Nucleus accumbens (tissue), 56 donors: ENCODE data around the gene C9orf50.

Experiments used
- DNase-seq, 56 donors: peaks; one replicate each; lab custom pipeline; 2025; lab: John Stamatoyannopoulos, UW

The C9orf50 gene

GRCh38 chr9:129612815-129613519 is 7.9 kb downstream of the C9orf50 start:
- peak in 5 of 56 donors; percentile 23 to 63 (median 50) for DNase-seq

- no peak for DNase-seq
Measured at GRCh38 chr9:129612123-129612522, 8.8 kb downstream of the C9orf50 start.

- peak in 3 of 56 donors; percentile 29 to 42 (median 39) for DNase-seq
Measured at GRCh38 chr9:129611307-129611800, 9.5 kb downstream of the C9orf50 start.

GRCh38 chr9:129610473-129611306 is 10.2 kb downstream of the C9orf50 start:
- DNase-seq: peak in 42 of 56 donors; percentile 19 to 81 (median 50)

- DNase-seq: no peak
Measured at GRCh38 chr9:129610213-129610472, 10.8 kb downstream of the C9orf50 start.

- no peak for DNase-seq
Measured at GRCh38 chr9:129609486-129610212, 11.3 kb downstream of the C9orf50 start.

GRCh38 chr9:129608561-129609481 is 12.1 kb downstream of the C9orf50 start:
- no peak for DNase-seq

- DNase-seq: no peak
Measured at GRCh38 chr9:129607027-129607387, 13.9 kb downstream of the C9orf50 start.

GRCh38 chr9:129606161-129607026 is 14.5 kb downstream of the C9orf50 start:
- no peak for DNase-seq

- no peak for DNase-seq
Measured at GRCh38 chr9:129604766-129605163, 16.1 kb downstream of the C9orf50 start.

GRCh38 chr9:129604056-129604765 is 16.7 kb downstream of the C9orf50 start:
- no peak for DNase-seq

- no peak for DNase-seq
Measured at GRCh38 chr9:129602598-129603415, 18.1 kb downstream of the C9orf50 start.

GRCh38 chr9:129601082-129601674 is 19.7 kb downstream of the C9orf50 start:
- DNase-seq: no peak

- DNase-seq: no peak
Measured at GRCh38 chr9:129598089-129598596, 22.8 kb downstream of the C9orf50 start.

GRCh38 chr9:129597355-129598088 is 23.4 kb downstream of the C9orf50 start:
- DNase-seq: peak in 4 of 56 donors; percentile 14 to 39 (median 28)
